PC-3 (cell line): Measurements from ENCODE around the gene TECPR2.

Experiments
- EZH2 ChIP-seq: fragments of 300-600 bp; sonication (generic); IDR thresholded peaks from one replicate; pipeline ENCODE4 v1.6.1; 2017; ENCODE audit warnings: antibody characterized with exemption, mild to moderate bottlenecking, low read length; ENCODE audit not compliant: unreplicated experiment
- TF ChIP-seq, protein P1 (sequence below): fragments of 300-600 bp; sonication (generic); conservative IDR thresholded peaks from 2 replicates; pipeline ENCODE4 v1.5.1; 2017; ENCODE audit warnings: antibody characterized with exemption, low read depth, mild to moderate bottlenecking, low read length

DNA sequence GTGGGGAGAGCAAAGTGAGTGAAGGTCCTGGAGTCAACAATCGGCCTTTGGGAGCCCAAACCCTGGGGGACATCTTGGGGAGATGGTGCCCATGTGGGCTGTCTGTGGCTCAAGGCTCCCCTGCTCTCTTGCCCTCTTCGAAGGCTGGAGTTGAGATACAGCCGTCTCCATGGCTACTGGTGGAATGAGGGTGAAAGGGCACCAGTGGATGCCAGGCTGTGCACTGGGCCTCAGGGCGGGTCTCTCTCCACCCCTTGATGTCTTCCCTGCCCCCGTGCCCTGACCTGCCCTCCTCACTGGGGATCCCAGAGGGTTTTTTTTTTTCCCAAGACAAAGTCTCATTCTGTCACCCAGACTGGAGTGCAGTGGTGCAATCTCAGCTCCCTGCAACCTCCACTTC, 148.8 kb downstream of the TECPR2 start:
- TF ChIP-seq, protein P1, sequence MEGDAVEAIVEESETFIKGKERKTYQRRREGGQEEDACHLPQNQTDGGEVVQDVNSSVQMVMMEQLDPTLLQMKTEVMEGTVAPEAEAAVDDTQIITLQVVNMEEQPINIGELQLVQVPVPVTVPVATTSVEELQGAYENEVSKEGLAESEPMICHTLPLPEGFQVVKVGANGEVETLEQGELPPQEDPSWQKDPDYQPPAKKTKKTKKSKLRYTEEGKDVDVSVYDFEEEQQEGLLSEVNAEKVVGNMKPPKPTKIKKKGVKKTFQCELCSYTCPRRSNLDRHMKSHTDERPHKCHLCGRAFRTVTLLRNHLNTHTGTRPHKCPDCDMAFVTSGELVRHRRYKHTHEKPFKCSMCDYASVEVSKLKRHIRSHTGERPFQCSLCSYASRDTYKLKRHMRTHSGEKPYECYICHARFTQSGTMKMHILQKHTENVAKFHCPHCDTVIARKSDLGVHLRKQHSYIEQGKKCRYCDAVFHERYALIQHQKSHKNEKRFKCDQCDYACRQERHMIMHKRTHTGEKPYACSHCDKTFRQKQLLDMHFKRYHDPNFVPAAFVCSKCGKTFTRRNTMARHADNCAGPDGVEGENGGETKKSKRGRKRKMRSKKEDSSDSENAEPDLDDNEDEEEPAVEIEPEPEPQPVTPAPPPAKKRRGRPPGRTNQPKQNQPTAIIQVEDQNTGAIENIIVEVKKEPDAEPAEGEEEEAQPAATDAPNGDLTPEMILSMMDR = no peak
- no peak for TF ChIP-seq EZH2
